ENCODE results near the gene LYAR. TPM values are rescaled to one million over a fixed set of nuclear protein-coding genes. Genes with fewer than 3 reads are reported as not detected.

The LYAR gene
- polyA plus RNA-seq, 1 of the 3 experiments (the other 2 are of a cell fraction), result 11.2 TPM

DNA sequence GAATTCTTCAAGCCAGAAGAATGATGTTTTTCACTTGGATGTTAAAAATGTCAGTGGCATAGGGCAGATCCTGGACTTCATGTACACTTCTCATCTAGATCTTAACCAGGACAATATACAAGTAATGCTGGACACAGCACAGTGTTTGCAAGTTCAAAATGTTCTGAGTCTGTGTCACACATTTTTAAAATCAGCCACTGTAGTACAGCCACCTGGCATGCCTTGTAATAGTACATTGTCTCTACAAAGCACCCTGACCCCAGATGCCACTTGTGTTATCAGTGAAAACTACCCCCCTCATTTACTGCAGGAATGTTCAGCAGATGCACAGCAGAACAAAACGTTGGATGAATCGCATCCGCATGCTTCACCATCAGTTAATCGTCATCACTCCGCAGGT lies 12.0 kb upstream of the LYAR start:
- peaks cover 21 to 65% of the 10 kb centered on the region in 2 experiments for H3K36me3 ChIP-seq (replicated peaks in 1 of 2; ENCODE audit: control insufficient read depth in 1 of 2, insufficient read depth in 2 of 2, low read length in 1 of 2)
- ChIA-PET CTCF (no interaction called here), POLR2A (no interaction called here)
- no peak for TF ChIP-seq POLR2AphosphoS5 (IDR thresholded peaks at IDR 0.05; ENCODE audit: low read depth, low read length)
- TF ChIP-seq ELF1 (IDR thresholded peaks at IDR 0.05), result no peak
- no peak for TF ChIP-seq FOXJ3 (CRISPR knock-in tag; IDR thresholded peaks at IDR 0.05)
- H3K9ac ChIP-seq, result no peak overlapping the region
- no peaks in the 10 kb centered on the region for H3K9me3 ChIP-seq
- H3K9me2 ChIP-seq, result no peaks in the 10 kb centered on the region
- no peaks in the 10 kb centered on the region for H3K4me1 ChIP-seq (ENCODE audit: control insufficient read depth in 1 of 2, insufficient read depth in 2 of 2, low read depth in 1 of 2, low read length in 1 of 2)
- peaks cover 24% of the 10 kb centered on the region for H3K79me2 ChIP-seq (ENCODE audit: insufficient read depth)
- H3K27ac ChIP-seq (ENCODE audit: low read depth in 2 of 2, low read length in 1 of 2), result no peak overlapping the region
- no peaks in the 10 kb centered on the region for H3K27me3 ChIP-seq (ENCODE audit: insufficient read depth)
- no peak overlapping the region for H3K4me2 ChIP-seq
- no peaks in the 10 kb centered on the region for H3F3A ChIP-seq (replicated peaks; ENCODE audit: insufficient read depth)
- no peak overlapping the region for H3K4me3 ChIP-seq (ENCODE audit: low read depth in 2 of 2, low read length in 1 of 2)
- no peak for DNase-seq
- 82% methylated on average over 5 of the region's 5 CpGs for WGBS (ENCODE audit: low lambda C conversion rate)
- H4K20me1 ChIP-seq (ENCODE audit: insufficient read depth), result 0 out of 2 replicates have a peak, but pooled peaks cover 3% of the 10 kb centered on the region
- H2AFZ ChIP-seq (ENCODE audit: low read depth), result no peak overlapping the region

- DNase-seq, result no peak
- Histone ChIP-seq H3F3A (replicated peaks; ENCODE audit: insufficient read depth) (no peaks in the 10 kb centered on the region), H3K27ac (ENCODE audit: low read depth in 2 of 2, low read length in 1 of 2) (no peak overlapping the region), H3K79me2 (ENCODE audit: insufficient read depth) (peaks cover 44% of the 10 kb centered on the region), H3K9me2 (no peaks in the 10 kb centered on the region), H3K9ac (no peak overlapping the region), H3K9me3 (no peaks in the 10 kb centered on the region), H3K36me3 (replicated peaks in 1 of 2; ENCODE audit: control insufficient read depth in 1 of 2, insufficient read depth in 2 of 2, low read length in 1 of 2) (peaks cover 21 to 45% of the 10 kb centered on the region in 2 experiments), H3K4me3 (ENCODE audit: low read depth in 2 of 2, low read length in 1 of 2) (no peak overlapping the region), H3K4me2 (no peak overlapping the region), H2AFZ (ENCODE audit: low read depth) (no peak overlapping the region), H3K27me3 (ENCODE audit: insufficient read depth) (no peaks in the 10 kb centered on the region), H4K20me1 (ENCODE audit: insufficient read depth) (0 out of 2 replicates have a peak, but pooled peaks cover 6% of the 10 kb centered on the region), H3K4me1 (ENCODE audit: control insufficient read depth in 1 of 2, insufficient read depth in 2 of 2, low read depth in 1 of 2, low read length in 1 of 2) (no peaks in the 10 kb centered on the region)
- ChIA-PET CTCF (interaction anchor here (0.9 to 1.2 kb wide), 3 partner anchors 13 to 37 kb away, joined by 3 to 5 read pairs (median 3); no protein-coding TSS in a partner anchor), POLR2A (no interaction called here)
- TF ChIP-seq USF1 (IDR thresholded peaks at IDR 0.05; ENCODE audit: borderline replicate concordance, low read depth), result no peak
- TF ChIP-seq NRF1 (IDR thresholded peaks at IDR 0.05; ENCODE audit: low read depth, low read length), result no peak
- TF ChIP-seq SMC3 (IDR thresholded peaks at IDR 0.05; ENCODE audit: low read depth, low read length), result no peak
- TF ChIP-seq SIN3A (IDR thresholded peaks at IDR 0.05; ENCODE audit: borderline replicate concordance, low read depth, low read length), result no peak
- no peak for TF ChIP-seq MXI1 (IDR thresholded peaks at IDR 0.05; ENCODE audit: low read depth, low read length)
- TF ChIP-seq TCF12 (IDR thresholded peaks at IDR 0.05), result no peak
- 98% methylated on average over 3 of the region's 3 CpGs for WGBS (ENCODE audit: low lambda C conversion rate)
Measured at GRCh38 chr4:4299006-4299405, 9.1 kb upstream of the LYAR start.

GRCh38 chr4:4296283-4296846 lies 6.4 kb upstream of the LYAR start:
- no peak overlapping the region for H3K27ac ChIP-seq (ENCODE audit: low read depth in 2 of 2, low read length in 1 of 2)
- no peaks in the 10 kb centered on the region for H3K9me3 ChIP-seq
- ChIA-PET POLR2A (no interaction called here), CTCF (interaction anchor here (1.3 kb wide), 1 partner anchor 31 kb away, joined by 4 read pairs; no protein-coding TSS in a partner anchor)
- H4K20me1 ChIP-seq (ENCODE audit: insufficient read depth), result peaks cover 13% of the 10 kb centered on the region; the same call in 1 of the 2 replicates
- no peak overlapping the region for H2AFZ ChIP-seq (ENCODE audit: low read depth)
- no peaks in the 10 kb centered on the region for H3K27me3 ChIP-seq (ENCODE audit: insufficient read depth)
- 93% methylated on average over 5 of the region's 5 CpGs for WGBS (ENCODE audit: low lambda C conversion rate)
- peaks cover 65% of the 10 kb centered on the region for H3K79me2 ChIP-seq (ENCODE audit: insufficient read depth)
- no peak overlapping the region for H3K4me3 ChIP-seq (ENCODE audit: low read depth in 2 of 2, low read length in 1 of 2)
- H3F3A ChIP-seq (replicated peaks; ENCODE audit: insufficient read depth), result no peaks in the 10 kb centered on the region
- H3K4me1 ChIP-seq (ENCODE audit: control insufficient read depth in 1 of 2, insufficient read depth in 2 of 2, low read depth in 1 of 2, low read length in 1 of 2), result peaks cover under 1 to 4% of the 10 kb centered on the region in 2 experiments; a peak in 2 of 4 replicates
- peaks cover 0 to 31% of the 10 kb centered on the region in 2 experiments for H3K36me3 ChIP-seq (replicated peaks in 1 of 2; ENCODE audit: control insufficient read depth in 1 of 2, insufficient read depth in 2 of 2, low read length in 1 of 2)
- no peaks in the 10 kb centered on the region for H3K9me2 ChIP-seq
- H3K4me2 ChIP-seq, result no peak overlapping the region
- DNase-seq, result no peak
- H3K9ac ChIP-seq, result no peak overlapping the region
- TF ChIP-seq TCF12 (IDR thresholded peaks at IDR 0.05) (no peak), TEAD4 (IDR thresholded peaks at IDR 0.05; ENCODE audit: borderline replicate concordance, insufficient read depth) (no peak)
- TF ChIP-seq, protein P1, sequence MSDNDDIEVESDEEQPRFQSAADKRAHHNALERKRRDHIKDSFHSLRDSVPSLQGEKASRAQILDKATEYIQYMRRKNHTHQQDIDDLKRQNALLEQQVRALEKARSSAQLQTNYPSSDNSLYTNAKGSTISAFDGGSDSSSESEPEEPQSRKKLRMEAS (IDR thresholded peaks at IDR 0.05; ENCODE audit: low read depth), result no peak
- TF ChIP-seq, protein P2, sequence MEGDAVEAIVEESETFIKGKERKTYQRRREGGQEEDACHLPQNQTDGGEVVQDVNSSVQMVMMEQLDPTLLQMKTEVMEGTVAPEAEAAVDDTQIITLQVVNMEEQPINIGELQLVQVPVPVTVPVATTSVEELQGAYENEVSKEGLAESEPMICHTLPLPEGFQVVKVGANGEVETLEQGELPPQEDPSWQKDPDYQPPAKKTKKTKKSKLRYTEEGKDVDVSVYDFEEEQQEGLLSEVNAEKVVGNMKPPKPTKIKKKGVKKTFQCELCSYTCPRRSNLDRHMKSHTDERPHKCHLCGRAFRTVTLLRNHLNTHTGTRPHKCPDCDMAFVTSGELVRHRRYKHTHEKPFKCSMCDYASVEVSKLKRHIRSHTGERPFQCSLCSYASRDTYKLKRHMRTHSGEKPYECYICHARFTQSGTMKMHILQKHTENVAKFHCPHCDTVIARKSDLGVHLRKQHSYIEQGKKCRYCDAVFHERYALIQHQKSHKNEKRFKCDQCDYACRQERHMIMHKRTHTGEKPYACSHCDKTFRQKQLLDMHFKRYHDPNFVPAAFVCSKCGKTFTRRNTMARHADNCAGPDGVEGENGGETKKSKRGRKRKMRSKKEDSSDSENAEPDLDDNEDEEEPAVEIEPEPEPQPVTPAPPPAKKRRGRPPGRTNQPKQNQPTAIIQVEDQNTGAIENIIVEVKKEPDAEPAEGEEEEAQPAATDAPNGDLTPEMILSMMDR (IDR thresholded peaks at IDR 0.05), result no peak
- TF ChIP-seq, protein P3, sequence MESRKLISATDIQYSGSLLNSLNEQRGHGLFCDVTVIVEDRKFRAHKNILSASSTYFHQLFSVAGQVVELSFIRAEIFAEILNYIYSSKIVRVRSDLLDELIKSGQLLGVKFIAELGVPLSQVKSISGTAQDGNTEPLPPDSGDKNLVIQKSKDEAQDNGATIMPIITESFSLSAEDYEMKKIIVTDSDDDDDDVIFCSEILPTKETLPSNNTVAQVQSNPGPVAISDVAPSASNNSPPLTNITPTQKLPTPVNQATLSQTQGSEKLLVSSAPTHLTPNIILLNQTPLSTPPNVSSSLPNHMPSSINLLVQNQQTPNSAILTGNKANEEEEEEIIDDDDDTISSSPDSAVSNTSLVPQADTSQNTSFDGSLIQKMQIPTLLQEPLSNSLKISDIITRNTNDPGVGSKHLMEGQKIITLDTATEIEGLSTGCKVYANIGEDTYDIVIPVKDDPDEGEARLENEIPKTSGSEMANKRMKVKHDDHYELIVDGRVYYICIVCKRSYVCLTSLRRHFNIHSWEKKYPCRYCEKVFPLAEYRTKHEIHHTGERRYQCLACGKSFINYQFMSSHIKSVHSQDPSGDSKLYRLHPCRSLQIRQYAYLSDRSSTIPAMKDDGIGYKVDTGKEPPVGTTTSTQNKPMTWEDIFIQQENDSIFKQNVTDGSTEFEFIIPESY (IDR thresholded peaks at IDR 0.05; ENCODE audit: borderline replicate concordance, low read depth), result no peak

Data from SK-N-SH (cell line).